NCI-H2081 (cell line): ENCODE measurements around the gene OR8J3.
"Not testable (repeated sequence)": the region's sequence is repeated elsewhere in the genome, so short reads cannot be mapped to it uniquely, and the experiment has no call there.

Experiments used
- DNase-seq, 2 experiments: peaks; one replicate each; lab custom pipeline; 2025; lab: John Stamatoyannopoulos, UW

OR8J3 gene, protein sequence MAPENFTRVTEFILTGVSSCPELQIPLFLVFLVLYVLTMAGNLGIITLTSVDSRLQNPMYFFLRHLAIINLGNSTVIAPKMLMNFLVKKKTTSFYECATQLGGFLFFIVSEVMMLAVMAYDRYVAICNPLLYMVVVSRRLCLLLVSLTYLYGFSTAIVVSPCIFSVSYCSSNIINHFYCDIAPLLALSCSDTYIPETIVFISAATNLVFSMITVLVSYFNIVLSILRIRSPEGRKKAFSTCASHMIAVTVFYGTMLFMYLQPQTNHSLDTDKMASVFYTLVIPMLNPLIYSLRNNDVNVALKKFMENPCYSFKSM

DNA sequence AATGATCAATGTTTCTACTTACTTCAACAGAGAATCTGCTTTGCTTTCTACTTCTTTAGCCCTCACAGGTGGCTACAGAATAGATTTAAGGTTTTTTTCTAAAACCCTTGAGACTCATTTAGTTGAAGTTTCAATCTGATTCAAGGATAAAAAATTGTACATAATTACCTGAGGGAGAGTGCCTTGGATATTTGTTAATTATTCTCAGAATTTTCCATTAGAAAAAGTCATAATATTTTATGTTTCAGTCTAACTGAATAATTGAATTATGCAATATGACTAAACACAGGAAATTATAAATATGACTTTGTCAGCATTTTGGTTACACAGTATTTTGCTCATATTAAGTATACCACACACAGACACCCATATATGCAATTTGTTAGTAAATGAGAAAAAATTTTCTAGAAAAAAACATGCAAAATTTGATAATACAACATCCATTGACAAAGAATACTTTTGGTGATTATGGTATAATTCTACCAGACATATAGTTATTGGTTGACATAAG, at the start of gene OR8J3:
Gene OR8J3, minus strand, starts transcription at position 51 of the 511 bp plus-strand sequence. CDS start 2,483 bp downstream, outside the sequence.
- DNase-seq = no peak

DNA sequence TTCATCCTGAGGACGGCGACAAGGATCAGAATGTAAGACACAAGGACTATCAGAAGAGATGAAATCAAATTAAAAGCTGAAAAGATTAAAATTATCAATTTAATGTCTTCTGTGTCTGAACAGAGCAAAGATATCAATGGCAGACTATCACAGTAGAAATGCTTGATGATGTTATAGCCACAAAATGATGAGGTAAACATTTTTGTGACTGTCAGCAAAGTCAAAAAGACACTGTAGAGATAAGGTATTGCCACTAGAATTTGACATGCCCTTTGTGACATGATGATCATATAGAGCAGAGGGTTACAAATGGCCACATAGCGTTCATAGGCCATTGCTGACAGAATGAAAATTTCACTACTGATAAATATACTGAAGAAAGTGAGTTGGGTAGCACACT, 48.6 kb upstream of the OR8J3 start:
- DNase-seq = no peak

DNA sequence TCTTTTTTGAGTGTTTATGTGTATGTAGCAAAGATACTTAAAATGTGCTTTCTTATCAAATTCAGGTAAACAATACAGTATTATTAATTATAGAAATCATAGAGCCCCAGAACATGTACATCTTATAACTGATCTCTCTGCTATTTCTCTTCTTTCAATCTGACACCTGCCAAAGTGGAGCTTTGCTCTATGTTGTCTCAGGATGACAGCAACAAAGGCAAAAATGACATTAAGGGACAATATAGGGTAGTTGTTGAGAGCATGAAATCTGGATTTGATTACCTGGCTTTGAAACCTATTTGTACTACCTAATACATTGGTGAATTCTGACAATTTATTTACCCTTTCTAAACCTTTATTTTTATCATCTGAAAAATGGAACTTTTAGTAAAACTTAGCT, 43.5 kb upstream of the OR8J3 start:
- DNase-seq = no peak

DNA sequence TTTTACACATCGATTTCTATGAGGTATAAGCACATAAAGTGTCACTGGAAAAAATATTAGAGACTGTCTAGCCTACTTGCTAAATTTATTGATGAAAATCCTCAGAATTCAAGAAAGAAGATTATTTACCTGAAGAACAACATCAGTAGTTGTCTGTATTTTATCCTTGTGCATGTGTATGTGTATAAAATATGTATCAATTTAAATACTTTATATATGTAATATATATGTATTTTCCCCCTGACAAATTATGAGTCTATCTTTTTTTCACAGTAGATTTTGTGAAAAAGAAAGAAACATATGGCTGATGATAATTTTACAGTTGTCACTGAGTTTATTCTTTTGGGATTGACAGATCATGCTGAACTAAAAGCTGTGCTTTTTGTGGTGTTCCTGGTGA, 36.3 kb upstream of the OR8J3 start, which contains the start of gene OR5J2:
Gene OR5J2, plus strand, starts transcription at position 301 of the 400 bp plus-strand sequence. Its CDS starts 0 bp downstream, at position 301.
- DNase-seq = no peak

DNA sequence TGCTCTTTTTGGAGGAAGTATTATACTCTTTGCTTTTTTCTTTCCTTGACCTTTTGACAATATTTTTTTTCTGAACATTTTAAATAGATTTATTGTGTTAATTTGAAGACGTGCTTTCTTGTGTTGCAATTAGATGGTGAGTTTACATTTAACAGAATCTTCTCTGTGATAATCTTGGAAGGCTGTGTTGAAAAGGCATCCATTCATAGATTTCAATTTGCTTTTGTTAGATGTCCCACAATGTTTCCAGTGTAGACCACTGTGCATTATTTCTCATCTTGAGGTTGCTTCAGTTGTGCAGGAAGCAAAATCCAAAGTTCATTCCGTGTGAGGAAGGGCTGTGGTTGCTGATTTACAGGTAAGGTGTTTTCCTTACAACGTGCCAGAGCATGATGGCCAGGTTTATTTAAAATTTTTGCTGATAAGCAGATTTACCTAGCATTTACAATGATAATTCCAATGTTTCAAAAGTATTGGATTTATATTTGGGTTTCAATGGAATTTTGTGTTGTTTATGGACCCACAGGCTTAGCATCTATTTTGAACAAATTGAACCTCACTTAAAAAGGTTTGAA, 32.3 kb upstream of the OR8J3 start:
- DNase-seq = no peak

DNA sequence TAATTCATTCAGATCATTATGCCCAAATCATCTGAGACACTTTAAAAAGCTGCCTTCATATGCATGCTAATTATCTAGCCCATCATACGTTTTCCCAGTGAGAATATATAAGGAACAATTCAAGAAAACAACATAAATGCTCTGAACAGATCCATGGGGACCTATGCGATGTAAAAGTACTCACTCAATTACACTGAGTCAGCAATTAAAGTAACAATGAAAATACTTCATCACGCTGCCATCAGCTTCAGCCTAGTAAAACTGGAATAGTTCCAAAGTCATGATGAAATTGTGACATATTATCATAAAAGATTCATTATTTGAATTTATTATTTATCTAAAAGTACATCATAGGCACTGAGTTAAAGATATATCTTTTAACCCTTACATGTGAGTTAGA, 23.8 kb upstream of the OR8J3 start:
- DNase-seq = no peak

DNA sequence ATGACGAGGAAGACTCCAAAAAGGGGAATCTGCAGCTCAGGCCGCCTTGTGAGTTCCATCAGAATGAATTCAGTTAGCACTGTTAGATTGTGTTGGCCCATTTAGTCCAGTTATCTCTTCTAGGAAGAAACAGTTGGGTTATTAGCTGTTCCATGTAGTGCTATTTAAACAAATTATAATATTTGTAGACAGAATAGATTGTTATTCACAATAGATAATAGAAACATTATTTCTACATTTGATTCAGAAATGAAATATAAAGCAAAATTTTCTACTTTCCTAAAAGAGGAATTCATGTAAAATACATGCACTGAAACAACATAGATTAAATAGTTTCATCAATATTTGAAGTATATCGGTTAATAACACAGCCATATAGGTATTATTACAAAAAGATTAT, 20.2 kb upstream of the OR8J3 start, which contains the start of gene OR8K5:
Gene OR8K5, minus strand, starts transcription at position 101 of the 400 bp plus-strand sequence. Its CDS starts 0 bp downstream, at position 101.
- no peak for DNase-seq

DNA sequence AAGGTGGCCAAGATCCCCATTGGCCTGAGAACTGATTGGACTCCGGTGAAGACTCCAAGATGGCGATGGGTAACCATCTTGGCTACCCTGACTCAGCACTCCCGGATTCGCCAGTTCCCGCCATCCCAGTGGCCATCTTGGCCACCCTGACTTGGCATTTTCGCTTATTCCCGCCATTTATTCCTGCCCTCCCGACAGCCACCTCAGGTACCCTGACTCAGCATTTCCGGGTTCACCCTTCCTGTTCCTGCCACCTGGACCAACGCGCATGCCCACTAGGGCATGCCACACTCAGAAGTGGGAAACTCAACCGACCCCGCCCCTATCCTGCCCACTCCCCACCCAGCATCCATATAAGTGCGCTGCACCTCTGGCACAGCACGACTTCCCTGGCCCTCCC, 12.3 kb upstream of the OR8J3 start:
- DNase-seq = no peak

DNA sequence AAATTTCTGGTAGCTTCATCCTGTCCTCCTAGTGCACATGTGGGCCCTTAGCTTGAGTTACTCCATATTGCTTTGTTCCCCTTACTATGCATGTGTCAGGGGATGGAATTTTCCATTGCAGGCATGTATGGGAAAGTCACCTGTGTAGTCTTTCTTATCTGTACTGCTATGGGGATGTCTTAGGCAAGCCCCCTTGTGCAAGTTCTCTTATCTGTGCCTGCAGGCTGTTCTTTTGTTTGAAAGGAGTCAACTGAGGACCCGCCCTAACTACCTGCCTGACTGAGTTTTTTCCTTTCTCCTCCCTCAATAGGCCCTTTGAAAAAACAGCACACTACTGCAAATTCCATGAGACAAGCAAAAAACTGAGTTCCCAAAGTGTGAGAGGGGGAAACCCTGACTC, 11.4 kb upstream of the OR8J3 start:
- DNase-seq = no peak

DNA sequence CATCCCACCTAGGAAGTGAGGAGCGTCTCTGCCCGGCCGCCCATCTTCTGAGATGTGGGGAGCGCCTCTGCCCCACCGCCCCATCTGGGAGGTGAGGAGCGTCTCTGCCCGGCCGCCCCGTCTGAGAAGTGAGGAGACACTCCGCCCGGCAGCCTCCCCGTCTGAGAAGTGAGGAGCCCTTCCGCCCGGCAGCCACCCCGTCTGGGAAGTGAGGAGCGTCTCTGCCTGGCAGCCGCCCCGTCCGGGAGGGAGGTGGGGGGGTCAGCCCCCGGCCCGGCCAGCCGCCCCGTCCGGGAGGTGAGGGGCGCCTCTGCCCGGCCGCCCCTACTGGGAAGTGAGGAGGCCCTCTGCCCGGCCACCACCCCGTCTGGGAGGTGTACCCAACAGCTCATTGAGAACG, 3.7 kb upstream of the OR8J3 start:
- DNase-seq = not testable (repeated sequence)

DNA sequence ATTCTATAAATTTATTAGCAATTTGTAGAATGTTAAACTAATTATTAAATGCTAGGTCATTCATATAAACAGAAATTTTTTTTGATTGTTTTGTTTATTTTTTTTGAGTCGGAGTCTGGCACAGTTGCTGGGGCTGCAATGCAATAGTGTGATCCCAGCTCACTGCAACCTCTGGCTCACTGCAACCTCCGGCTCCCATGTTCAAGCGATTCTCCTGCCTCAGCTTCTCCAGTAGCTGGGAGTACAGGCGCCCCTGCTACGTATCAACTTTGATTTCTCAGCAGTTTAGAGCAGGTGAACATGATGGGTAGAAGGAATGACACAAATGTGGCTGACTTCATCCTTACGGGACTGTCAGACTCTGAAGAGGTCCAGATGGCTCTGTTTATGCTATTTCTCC, 17.9 kb downstream of the OR8J3 start, which contains the start of gene OR8H3:
Gene OR8H3, plus strand, starts transcription at position 301 of the 400 bp plus-strand sequence. Its CDS starts 0 bp downstream, at position 301.
- DNase-seq = no peak

DNA sequence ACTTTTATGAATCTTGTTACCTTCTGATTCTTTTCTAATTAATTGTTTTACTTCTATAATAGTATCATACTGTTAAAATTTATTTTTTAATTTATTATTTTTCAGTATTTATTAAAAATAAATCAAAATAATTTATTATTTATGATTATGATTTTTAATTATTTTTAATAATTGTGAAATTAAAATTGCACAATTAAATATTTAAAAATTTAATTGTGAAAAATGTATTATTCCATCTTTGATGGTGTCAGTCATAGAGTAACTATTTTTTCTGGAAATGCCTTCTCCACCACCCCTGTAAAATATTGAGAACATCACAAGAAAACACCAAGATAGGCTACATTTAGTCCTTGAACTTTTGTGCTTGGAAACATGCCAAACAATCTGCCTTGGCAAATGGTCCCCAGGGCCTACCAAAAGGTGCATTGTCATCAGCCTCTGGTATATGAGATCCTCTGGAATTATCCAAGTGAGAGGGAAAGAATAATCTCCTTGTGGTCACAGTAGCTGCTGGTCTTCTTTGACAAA, 36.7 kb downstream of the OR8J3 start, which contains the start of gene OR8H2:
Gene OR8H2, plus strand, starts transcription at position 478 of the 528 bp plus-strand sequence. CDS start 1,356 bp downstream, outside the sequence.
- DNase-seq = no peak

DNA sequence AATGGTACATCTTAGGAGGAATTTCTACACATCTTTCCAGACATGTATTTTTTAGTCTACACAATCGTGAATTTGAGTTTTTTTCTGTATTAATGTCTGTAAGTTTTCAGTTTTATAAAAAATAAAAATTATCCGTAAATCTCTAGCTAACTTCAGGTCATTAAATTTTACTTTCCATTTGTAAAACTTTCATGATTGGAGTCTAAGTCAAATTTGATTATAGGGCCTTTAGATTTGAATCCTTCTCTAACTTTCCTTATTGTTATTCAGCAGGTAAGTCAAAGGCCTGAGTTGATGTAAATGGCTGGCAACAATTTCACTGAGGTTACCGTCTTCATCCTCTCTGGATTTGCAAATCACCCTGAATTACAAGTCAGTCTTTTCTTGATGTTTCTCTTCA, 47.0 kb downstream of the OR8J3 start, which contains the start of gene OR8I2:
Gene OR8I2, plus strand, starts transcription at position 301 of the 400 bp plus-strand sequence. Its CDS starts 0 bp downstream, at position 301.
- DNase-seq = no peak

DNA sequence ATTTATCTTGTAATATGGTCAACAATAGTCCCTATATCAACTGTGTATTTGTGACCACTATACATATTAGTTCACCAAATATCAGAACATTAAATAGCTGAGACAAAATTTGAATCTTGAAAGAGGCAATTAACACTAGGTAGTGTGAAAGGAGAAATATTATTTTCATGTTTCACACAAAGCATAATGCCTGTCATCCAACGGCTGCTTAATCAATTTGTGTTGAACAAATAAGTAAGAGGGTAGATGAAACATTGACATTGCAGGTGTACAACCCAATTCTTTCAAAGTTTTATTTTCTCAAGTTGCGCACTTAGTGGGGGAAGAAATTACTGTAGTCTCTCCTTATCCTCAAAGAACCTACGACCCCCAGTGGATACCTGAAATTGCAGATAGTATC, 50.3 kb downstream of the OR8J3 start:
- no peak for DNase-seq
